NB4 (cell line): ENCODE data around the gene NRG3.

Source experiments
- CTCF ChIP-seq: IDR thresholded peaks from one replicate; pipeline ENCODE4 v1.5.1; 2012; ENCODE audit warnings: low read depth, low read length
- MYC ChIP-seq: IDR thresholded peaks from 2 replicates; pipeline ENCODE4 v1.6.1; 2011; ENCODE audit warnings: low read depth, low read length
- POLR2A ChIP-seq: IDR thresholded peaks from 2 replicates; pipeline ENCODE4 v1.6.1; 2011; ENCODE audit warnings: mild to moderate bottlenecking; ENCODE audit not compliant: insufficient read length; ENCODE audit errors: extremely low read depth

GRCh38 chr10:82068501-82068900 is 193.5 kb downstream of the NRG3 start:
- TF ChIP-seq POLR2A (no peak), CTCF (no peak), MYC (no peak)
